HEK293 (cell line): ENCODE data around the gene RIT1.

Experiments used
- RBAK ChIP-seq: fragments of 450-650 bp; formaldehyde crosslinking; IDR thresholded peaks from 2 replicates; pipeline ENCODE4 v1.5.1; 2016; ENCODE audit warnings: missing biosample characterization, missing genetic modification characterization
- ZBTB11 ChIP-seq: fragments of 450-650 bp; formaldehyde crosslinking; conservative IDR thresholded peaks from 2 replicates; pipeline ENCODE4 v1.5.1; 2016; ENCODE audit warnings: low read depth, missing biosample characterization, missing genetic modification characterization
- ZBTB7A ChIP-seq: fragments of 450-650 bp; formaldehyde crosslinking; IDR thresholded peaks from 2 replicates; pipeline ENCODE4 v1.5.1; 2016; ENCODE audit warnings: low read depth, missing biosample characterization, missing genetic modification characterization
- ZNF214 ChIP-seq: fragments of 450-650 bp; formaldehyde crosslinking; IDR thresholded peaks from 2 replicates; pipeline ENCODE4 v1.5.1; 2017; ENCODE audit warnings: missing biosample characterization, mild to moderate bottlenecking, missing genetic modification characterization, borderline replicate concordance
- ZNF274 ChIP-seq, 2 experiments: fragments of 200-500 bp in 1 of 2; fragments of 450-650 bp in 1 of 2; sonication (Bioruptor generic) in 1 of 2; formaldehyde crosslinking in 1 of 2; IDR thresholded peaks; 2 replicates each; pipeline versions ENCODE4 v1.5.1 to v1.6.1; 2014 to 2016; ENCODE audit warnings: borderline replicate concordance in 1 of 2, inconsistent platforms in 1 of 2, low read length in 1 of 2, missing biosample characterization in 1 of 2, missing genetic modification characterization in 1 of 2
- ZNF324 ChIP-seq: fragments of 450-650 bp; formaldehyde crosslinking; IDR thresholded peaks from 2 replicates; pipeline ENCODE4 v1.5.1; 2016; ENCODE audit warnings: missing biosample characterization, missing genetic modification characterization
- ZNF350 ChIP-seq: fragments of 450-650 bp; formaldehyde crosslinking; IDR thresholded peaks from 2 replicates; pipeline ENCODE4 v1.5.0; 2017; ENCODE audit warnings: missing biosample characterization, mild to moderate bottlenecking, missing genetic modification characterization
- ZNF777 ChIP-seq: fragments of 450-650 bp; formaldehyde crosslinking; IDR thresholded peaks from 2 replicates; pipeline ENCODE4 v1.5.1; 2017; ENCODE audit warnings: missing biosample characterization, missing genetic modification characterization, borderline replicate concordance
- TF ChIP-seq, protein P1 (sequence below): fragments of 450-650 bp; formaldehyde crosslinking; IDR thresholded peaks from 2 replicates; pipeline ENCODE4 v1.5.1; 2016; ENCODE audit warnings: missing biosample characterization, missing genetic modification characterization
- TF ChIP-seq, protein P2 (sequence below): IDR thresholded peaks from 2 replicates; pipeline ENCODE4 v1.6.1; 2011; ENCODE audit warnings: mild to moderate bottlenecking, low read depth, low read length, borderline replicate concordance
- TF ChIP-seq, protein P3 (sequence below): fragments of 450-650 bp; formaldehyde crosslinking; optimal IDR thresholded peaks from 2 replicates; pipeline ENCODE3; 2016; ENCODE audit warnings: missing biosample characterization, mild to moderate bottlenecking, missing genetic modification characterization
- TF ChIP-seq, protein P4 (sequence below): fragments of 450-650 bp; IDR thresholded peaks from 2 replicates; pipeline ENCODE4 v1.5.1; 2018; ENCODE audit warnings: missing biosample characterization, missing genetic modification characterization
- TF ChIP-seq, protein P5 (sequence below): fragments of 450-650 bp; formaldehyde crosslinking; IDR thresholded peaks from 2 replicates; pipeline ENCODE4 v1.5.1; 2016; ENCODE audit warnings: missing biosample characterization, missing genetic modification characterization
- TF ChIP-seq, protein P6 (sequence below): fragments of 450-650 bp; formaldehyde crosslinking; IDR thresholded peaks from 2 replicates; pipeline ENCODE4 v1.5.1; 2016; ENCODE audit warnings: missing biosample characterization, missing genetic modification characterization, low read depth

- TF ChIP-seq, protein P1, sequence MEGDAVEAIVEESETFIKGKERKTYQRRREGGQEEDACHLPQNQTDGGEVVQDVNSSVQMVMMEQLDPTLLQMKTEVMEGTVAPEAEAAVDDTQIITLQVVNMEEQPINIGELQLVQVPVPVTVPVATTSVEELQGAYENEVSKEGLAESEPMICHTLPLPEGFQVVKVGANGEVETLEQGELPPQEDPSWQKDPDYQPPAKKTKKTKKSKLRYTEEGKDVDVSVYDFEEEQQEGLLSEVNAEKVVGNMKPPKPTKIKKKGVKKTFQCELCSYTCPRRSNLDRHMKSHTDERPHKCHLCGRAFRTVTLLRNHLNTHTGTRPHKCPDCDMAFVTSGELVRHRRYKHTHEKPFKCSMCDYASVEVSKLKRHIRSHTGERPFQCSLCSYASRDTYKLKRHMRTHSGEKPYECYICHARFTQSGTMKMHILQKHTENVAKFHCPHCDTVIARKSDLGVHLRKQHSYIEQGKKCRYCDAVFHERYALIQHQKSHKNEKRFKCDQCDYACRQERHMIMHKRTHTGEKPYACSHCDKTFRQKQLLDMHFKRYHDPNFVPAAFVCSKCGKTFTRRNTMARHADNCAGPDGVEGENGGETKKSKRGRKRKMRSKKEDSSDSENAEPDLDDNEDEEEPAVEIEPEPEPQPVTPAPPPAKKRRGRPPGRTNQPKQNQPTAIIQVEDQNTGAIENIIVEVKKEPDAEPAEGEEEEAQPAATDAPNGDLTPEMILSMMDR (tag by site-specific recombination) = no peak
- TF ChIP-seq, protein P2, sequence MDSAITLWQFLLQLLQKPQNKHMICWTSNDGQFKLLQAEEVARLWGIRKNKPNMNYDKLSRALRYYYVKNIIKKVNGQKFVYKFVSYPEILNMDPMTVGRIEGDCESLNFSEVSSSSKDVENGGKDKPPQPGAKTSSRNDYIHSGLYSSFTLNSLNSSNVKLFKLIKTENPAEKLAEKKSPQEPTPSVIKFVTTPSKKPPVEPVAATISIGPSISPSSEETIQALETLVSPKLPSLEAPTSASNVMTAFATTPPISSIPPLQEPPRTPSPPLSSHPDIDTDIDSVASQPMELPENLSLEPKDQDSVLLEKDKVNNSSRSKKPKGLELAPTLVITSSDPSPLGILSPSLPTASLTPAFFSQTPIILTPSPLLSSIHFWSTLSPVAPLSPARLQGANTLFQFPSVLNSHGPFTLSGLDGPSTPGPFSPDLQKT = no peak
- TF ChIP-seq, protein P3, sequence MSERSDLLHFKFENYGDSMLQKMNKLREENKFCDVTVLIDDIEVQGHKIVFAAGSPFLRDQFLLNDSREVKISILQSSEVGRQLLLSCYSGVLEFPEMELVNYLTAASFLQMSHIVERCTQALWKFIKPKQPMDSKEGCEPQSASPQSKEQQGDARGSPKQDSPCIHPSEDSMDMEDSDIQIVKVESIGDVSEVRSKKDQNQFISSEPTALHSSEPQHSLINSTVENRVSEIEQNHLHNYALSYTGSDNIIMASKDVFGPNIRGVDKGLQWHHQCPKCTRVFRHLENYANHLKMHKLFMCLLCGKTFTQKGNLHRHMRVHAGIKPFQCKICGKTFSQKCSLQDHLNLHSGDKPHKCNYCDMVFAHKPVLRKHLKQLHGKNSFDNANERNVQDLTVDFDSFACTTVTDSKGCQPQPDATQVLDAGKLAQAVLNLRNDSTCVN = no peak
- no peak for TF ChIP-seq RBAK (tag by site-specific recombination)
- TF ChIP-seq ZNF350 (tag by site-specific recombination) = no peak
- no peak for TF ChIP-seq ZNF324 (tag by site-specific recombination)
- TF ChIP-seq ZBTB7A (tag by site-specific recombination) = no peak
- no peak for TF ChIP-seq ZNF214 (tag by site-specific recombination)
- TF ChIP-seq, protein P4, sequence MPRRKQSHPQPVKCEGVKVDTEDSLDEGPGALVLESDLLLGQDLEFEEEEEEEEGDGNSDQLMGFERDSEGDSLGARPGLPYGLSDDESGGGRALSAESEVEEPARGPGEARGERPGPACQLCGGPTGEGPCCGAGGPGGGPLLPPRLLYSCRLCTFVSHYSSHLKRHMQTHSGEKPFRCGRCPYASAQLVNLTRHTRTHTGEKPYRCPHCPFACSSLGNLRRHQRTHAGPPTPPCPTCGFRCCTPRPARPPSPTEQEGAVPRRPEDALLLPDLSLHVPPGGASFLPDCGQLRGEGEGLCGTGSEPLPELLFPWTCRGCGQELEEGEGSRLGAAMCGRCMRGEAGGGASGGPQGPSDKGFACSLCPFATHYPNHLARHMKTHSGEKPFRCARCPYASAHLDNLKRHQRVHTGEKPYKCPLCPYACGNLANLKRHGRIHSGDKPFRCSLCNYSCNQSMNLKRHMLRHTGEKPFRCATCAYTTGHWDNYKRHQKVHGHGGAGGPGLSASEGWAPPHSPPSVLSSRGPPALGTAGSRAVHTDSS (tag by site-specific recombination) = no peak
- TF ChIP-seq ZNF274 (IDR thresholded peaks at IDR 0.05; ENCODE audit: low read length) = no peak
- TF ChIP-seq ZNF274 (tag by site-specific recombination; IDR thresholded peaks at IDR 0.05; ENCODE audit: borderline replicate concordance) = no peak
- no peak for TF ChIP-seq ZNF777 (tag by site-specific recombination)
- TF ChIP-seq ZBTB11 (tag by site-specific recombination) = no peak
- TF ChIP-seq, protein P5, sequence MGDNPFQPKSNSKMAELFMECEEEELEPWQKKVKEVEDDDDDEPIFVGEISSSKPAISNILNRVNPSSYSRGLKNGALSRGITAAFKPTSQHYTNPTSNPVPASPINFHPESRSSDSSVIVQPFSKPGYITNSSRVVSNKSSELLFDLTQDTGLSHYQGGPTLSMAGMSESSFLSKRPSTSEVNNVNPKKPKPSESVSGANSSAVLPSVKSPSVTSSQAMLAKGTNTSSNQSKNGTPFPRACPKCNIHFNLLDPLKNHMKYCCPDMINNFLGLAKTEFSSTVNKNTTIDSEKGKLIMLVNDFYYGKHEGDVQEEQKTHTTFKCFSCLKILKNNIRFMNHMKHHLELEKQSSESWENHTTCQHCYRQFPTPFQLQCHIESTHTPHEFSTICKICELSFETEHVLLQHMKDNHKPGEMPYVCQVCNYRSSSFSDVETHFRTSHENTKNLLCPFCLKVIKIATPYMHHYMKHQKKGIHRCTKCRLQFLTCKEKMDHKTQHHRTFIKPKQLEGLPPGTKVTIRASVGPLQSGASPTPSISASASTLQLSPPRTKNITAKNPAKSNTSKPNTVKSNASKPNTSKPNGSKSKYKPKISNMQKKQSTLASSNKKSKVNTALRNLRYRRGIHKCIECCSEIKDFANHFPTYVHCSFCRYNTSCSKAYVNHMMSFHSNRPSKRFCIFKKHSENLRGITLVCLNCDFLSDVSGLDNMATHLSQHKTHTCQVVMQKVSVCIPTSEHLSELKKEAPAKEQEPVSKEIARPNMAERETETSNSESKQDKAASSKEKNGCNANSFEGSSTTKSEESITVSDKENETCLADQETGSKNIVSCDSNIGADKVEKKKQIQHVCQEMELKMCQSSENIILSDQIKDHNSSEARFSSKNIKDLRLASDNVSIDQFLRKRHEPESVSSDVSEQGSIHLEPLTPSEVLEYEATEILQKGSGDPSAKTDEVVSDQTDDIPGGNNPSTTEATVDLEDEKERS (tag by site-specific recombination) = no peak
- TF ChIP-seq, protein P6, sequence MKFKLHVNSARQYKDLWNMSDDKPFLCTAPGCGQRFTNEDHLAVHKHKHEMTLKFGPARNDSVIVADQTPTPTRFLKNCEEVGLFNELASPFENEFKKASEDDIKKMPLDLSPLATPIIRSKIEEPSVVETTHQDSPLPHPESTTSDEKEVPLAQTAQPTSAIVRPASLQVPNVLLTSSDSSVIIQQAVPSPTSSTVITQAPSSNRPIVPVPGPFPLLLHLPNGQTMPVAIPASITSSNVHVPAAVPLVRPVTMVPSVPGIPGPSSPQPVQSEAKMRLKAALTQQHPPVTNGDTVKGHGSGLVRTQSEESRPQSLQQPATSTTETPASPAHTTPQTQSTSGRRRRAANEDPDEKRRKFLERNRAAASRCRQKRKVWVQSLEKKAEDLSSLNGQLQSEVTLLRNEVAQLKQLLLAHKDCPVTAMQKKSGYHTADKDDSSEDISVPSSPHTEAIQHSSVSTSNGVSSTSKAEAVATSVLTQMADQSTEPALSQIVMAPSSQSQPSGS (tag by site-specific recombination) = no peak
These were observed 11.5 kb downstream of the RIT1 start for GRCh38 chr1:155899683-155900082.
